ENCODE results near the gene NSL1.
A peak's percentile ranks its signal among the peaks of the same experiment; 100 is the strongest.

NSL1 gene

GRCh38 chr1:212683357-212683722 lies 108.2 kb downstream of the NSL1 start:
- DNase-seq = peak; percentile 67

GRCh38 chr1:212680680-212681389 lies 110.7 kb downstream of the NSL1 start:
- no peak for DNase-seq

DNA sequence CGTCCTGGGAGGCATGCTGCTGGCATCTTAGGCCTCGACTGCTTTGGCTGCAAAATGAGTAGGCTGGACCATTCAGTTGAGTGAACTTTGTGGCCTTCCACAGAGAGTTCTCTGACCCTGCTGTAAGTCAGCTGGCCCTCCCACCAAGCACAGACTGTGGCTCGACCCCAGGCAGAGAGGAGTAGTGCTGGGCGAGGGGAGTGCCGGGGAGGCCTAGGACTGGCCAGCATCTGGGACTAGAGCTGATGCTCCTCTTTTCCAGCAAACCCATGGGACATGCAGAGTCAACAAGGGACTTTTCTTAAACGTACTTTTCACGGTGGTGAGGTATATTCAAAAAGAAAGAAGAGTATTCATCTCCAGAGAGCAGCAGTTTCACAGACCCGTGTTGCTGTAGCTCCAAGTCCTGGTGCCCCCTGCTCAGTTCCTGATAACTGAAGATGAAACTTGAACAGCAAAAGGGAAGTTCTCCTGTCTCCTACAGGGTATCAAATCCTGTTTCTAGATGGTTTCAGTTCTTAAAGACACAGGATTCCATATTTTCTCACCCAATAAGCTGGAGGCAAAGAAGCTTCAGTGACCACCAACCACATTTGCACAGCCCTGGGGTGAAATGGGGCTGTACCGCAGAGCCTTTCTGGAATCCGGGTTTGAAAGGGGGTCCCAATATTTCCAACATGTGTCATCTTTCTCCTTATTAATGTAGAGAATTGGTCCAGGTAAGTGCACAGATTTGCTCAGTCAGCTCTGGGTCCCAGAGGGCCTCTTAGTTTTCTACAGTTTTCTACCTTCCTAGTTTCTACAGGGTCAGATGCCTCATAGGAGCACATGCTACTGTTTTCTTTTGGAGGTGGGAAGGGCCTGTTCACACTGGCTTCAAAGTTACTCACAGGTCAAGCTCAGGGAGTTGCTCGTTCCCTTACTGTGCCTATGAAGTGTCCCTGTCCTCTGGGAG lies 112.8 kb downstream of the NSL1 start:
- DNase-seq = peak; percentile 24

DNA sequence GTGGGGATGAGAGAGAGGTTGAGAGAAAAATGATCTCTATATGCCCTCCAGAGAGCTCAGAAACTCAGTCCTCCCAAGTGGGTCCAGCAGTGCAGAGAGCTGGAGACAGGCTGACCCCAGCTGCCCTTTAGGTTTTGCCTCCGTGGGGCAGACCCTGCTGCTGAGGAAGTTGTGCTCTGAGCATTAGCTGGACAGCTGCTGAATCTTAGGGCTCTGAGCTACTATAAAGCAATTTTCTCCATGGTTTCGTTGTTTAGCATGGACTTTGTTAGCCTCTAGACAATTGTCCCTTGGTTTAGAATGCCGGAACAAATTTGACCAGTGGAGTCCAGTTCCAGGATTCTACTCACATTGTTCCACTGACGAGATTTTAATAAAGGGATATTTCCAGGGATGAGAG lies 114.0 kb downstream of the NSL1 start:
- DNase-seq = no peak

GRCh38 chr1:212677136-212677535 lies 114.4 kb downstream of the NSL1 start:
- no peak for DNase-seq
